Muscle layer of duodenum (tissue), 2 donors: ENCODE results near the gene KRT75.

Source experiments
- H3K27ac ChIP-seq: one replicate; pipeline ENCODE4 v1.7.0; 2013; ENCODE audit warnings: mild to moderate bottlenecking, low read length
- H3K27me3 ChIP-seq: one replicate; pipeline ENCODE4 v1.7.0; 2013; ENCODE audit warnings: low read depth, mild to moderate bottlenecking, control low read depth, low read length
- H3K36me3 ChIP-seq, 2 donors: one replicate each; pipeline ENCODE4 v1.7.0; 2013; ENCODE audit warnings: low read length in 2 of 2, control low read depth in 1 of 2, mild to moderate bottlenecking in 1 of 2; ENCODE audit not compliant: insufficient read depth in 2 of 2, control insufficient read depth in 1 of 2
- H3K4me1 ChIP-seq, 2 donors: one replicate each; pipeline ENCODE4 v1.7.0; 2013; ENCODE audit warnings: low read length in 2 of 2, mild to moderate bottlenecking in 2 of 2, control low read depth in 1 of 2, moderate library complexity in 1 of 2; ENCODE audit not compliant: insufficient read depth in 2 of 2, control insufficient read depth in 1 of 2
- H3K4me3 ChIP-seq, 2 donors: one replicate each; pipeline ENCODE4 v1.7.0; 2013; ENCODE audit warnings: low read length in 2 of 2, low read depth in 1 of 2, mild to moderate bottlenecking in 1 of 2
- H3K9me3 ChIP-seq, 2 donors: one replicate each; pipeline ENCODE4 v1.7.0; 2013; ENCODE audit warnings: low read length in 2 of 2, control low read depth in 1 of 2, mild to moderate bottlenecking in 1 of 2; ENCODE audit not compliant: control insufficient read depth in 1 of 2
- donor health status: healthy.

KRT75 gene

DNA sequence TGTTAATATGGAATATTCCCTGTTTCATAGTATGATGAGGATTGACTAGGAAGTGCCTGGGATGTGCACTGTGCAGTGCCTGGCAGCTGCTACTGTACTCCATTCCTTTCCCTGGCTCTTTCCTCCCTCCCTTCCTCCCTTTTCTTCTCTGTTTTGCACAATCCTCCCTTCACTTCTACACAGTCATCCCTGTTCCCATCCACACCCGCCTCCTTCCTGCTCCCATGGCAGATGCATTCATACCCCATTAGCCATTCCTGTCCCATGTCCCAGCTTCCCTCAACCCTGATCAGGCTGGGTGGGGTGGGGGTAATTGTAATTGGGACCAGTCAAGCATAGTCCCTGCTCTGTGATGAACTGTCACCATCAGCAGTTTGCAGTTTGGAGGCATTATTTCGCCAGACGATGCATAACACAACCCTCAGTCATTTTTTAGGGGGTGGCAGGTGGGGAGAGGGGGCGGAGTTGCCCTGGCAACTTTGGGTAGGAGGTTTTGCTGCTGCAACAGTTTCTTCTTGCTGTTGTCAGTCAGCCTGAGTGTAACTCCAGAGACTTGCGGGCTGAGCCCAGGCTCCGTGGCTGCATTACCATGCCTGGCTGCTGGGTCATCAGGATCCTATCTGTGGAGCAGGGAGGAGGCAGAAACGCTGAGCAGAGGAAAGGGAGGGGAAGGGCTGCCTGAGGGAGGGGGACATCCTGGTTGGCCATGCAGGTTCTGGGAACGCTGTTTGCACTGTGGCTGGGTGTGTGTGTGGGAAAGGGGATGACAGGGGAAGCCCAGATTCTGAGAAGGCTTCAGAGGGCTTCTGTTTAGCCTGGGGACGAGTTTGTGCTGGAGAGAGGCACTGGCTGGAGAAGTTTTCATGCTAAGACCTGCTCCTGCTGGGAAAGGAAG lies 44.6 kb downstream of the KRT75 start:
- Histone ChIP-seq H3K4me3 (no peak overlapping the region), H3K36me3 (no peaks in the 10 kb centered on the region), H3K9me3 (no peaks in the 10 kb centered on the region), H3K27ac (no peak overlapping the region), H3K27me3 (no peaks in the 10 kb centered on the region), H3K4me1 (no peaks in the 10 kb centered on the region)

DNA sequence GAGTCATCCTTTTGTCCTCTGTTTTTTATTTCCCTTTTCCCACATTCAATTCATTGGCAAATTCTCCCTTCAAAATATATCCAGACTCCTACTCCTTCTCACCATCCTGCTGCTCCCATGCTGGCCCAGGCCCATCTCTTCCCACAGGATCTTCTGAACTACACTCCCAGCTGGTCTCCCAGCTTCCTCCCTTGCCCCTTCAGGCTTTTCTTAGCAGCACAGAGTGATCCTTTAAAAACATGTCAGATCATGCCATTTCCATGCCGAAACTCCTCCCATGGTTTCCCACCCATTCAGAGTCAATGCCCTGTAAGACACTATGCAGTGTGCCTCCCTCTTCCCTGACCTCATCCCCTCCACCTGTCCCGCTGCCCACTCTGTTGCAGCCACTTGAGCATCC lies 46.3 kb downstream of the KRT75 start:
- Histone ChIP-seq H3K4me1 (no peaks in the 10 kb centered on the region), H3K4me3 (no peak overlapping the region), H3K9me3 (no peaks in the 10 kb centered on the region), H3K27me3 (no peaks in the 10 kb centered on the region), H3K27ac (no peak overlapping the region), H3K36me3 (no peaks in the 10 kb centered on the region)

DNA sequence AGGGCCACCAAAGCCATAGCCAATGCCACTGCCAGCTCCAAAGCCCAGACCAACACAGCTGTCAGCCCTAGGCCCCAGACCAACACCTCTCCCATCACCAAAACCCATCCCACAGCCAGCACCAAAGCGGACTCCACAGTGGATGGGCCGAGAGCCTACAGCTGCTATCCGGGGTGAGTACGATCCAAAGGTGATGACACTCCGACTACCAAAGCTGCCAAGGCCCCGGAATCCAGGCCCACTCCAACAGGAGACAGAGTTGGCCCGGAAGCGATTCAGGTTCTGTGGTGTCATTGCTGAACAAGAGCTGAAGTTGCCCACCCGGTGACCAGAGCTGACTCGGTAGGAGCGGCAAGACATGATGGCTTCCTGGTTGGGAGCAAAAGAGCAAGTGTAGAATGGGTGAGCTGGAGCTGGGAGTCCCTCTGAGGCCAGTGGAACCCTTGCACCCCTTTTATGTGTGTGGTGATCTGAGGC lies 48.9 kb downstream of the KRT75 start, which contains the start of gene KRT84:
Gene KRT84 (minus strand): TSS at position 427 of the 477 bp plus-strand sequence. CDS start 67 bp downstream, at position 360.
- Histone ChIP-seq H3K4me1 (no peaks in the 10 kb centered on the region), H3K4me3 (no peak within 1 kb of the TSS), H3K9me3 (no peaks in the 10 kb centered on the region), H3K27me3 (no peaks in the 10 kb centered on the region), H3K36me3 (no peaks in the 10 kb centered on the region), H3K27ac (no peak within 1 kb of the TSS)

- Histone ChIP-seq H3K9me3 (no peaks in the 10 kb centered on the region), H3K27ac (no peak overlapping the region)
Observed at GRCh38 chr12:52383331-52383730, 50.8 kb downstream of the KRT75 start.

GRCh38 chr12:52382854-52383253 lies 51.3 kb downstream of the KRT75 start:
- no peak overlapping the region for H3K27ac ChIP-seq
- H3K4me3 ChIP-seq: no peak overlapping the region
- H3K9me3 ChIP-seq: no peaks in the 10 kb centered on the region
- H3K36me3 ChIP-seq: no peaks in the 10 kb centered on the region
- no peaks in the 10 kb centered on the region for H3K27me3 ChIP-seq
- H3K4me1 ChIP-seq: no peaks in the 10 kb centered on the region

More at GRCh38 chr12:52383331-52383730, 50.8 kb downstream of the KRT75 start:
- no peaks in the 10 kb centered on the region for H3K36me3 ChIP-seq
- H3K4me3 ChIP-seq: no peak overlapping the region
- no peaks in the 10 kb centered on the region for H3K27me3 ChIP-seq
- H3K4me1 ChIP-seq: no peaks in the 10 kb centered on the region

DNA sequence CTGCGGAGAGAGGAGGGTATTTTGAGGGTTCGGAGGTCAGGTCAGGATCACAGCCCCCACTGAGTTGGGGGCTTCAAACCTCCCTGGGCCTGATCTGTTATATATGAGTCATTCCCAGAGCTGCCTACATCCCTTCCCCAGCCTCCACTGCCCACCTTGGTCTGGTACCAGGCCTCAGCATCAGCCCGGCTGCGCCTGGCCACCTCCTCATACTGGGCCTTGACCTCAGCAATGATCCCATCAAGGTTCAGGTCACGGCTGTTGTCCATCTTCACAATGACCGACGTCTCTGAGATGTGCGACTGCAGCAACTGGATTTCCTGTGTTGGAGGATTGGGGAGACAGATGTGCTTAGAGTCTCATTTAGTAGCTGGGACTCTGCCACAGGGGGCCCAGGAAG lies 53.0 kb downstream of the KRT75 start:
- H3K27ac ChIP-seq: no peak overlapping the region
- H3K4me3 ChIP-seq: no peak overlapping the region
- H3K36me3 ChIP-seq: no peaks in the 10 kb centered on the region
- no peaks in the 10 kb centered on the region for H3K9me3 ChIP-seq
- no peaks in the 10 kb centered on the region for H3K27me3 ChIP-seq
- no peaks in the 10 kb centered on the region for H3K4me1 ChIP-seq

DNA sequence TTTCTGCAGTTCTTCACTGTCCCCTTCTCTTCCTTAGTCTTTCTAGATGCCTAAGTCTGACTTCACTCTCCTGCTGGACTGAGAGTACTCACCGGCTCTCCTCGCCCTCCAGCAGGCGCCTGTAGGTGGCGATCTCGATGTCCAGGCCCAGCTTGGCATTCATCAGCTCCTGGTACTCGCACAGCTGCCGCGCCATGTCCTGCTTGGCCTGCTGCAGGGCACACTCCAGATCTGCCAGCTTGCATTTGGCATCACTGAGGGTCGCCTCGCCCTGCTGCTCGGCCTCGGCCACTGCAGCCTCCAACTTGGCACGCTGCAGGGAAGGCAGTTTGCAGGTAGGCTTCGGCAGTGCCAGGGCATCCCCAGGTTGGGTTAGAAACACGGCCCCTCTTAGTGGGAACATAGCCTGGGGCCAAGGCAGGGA lies 53.9 kb downstream of the KRT75 start:
- H3K4me1 ChIP-seq: no peaks in the 10 kb centered on the region
- no peak overlapping the region for H3K27ac ChIP-seq
- H3K4me3 ChIP-seq: no peak overlapping the region
- no peaks in the 10 kb centered on the region for H3K36me3 ChIP-seq
- no peaks in the 10 kb centered on the region for H3K9me3 ChIP-seq
- no peaks in the 10 kb centered on the region for H3K27me3 ChIP-seq

GRCh38 chr12:52379536-52379935 lies 54.6 kb downstream of the KRT75 start:
- no peak overlapping the region for H3K27ac ChIP-seq
- H3K36me3 ChIP-seq: no peaks in the 10 kb centered on the region
- H3K4me1 ChIP-seq: no peaks in the 10 kb centered on the region
- no peaks in the 10 kb centered on the region for H3K9me3 ChIP-seq
- no peaks in the 10 kb centered on the region for H3K27me3 ChIP-seq
- no peak overlapping the region for H3K4me3 ChIP-seq

- Histone ChIP-seq H3K27ac (no peak overlapping the region), H3K4me1 (no peaks in the 10 kb centered on the region), H3K9me3 (peaks cover 0 to 2% of the 10 kb centered on the region in 2 donors), H3K27me3 (no peaks in the 10 kb centered on the region), H3K36me3 (no peaks in the 10 kb centered on the region), H3K4me3 (no peak overlapping the region)
Observed at GRCh38 chr12:52378091-52378490, 56.1 kb downstream of the KRT75 start.

GRCh38 chr12:52377266-52377665 lies 56.9 kb downstream of the KRT75 start:
- H3K9me3 ChIP-seq: peaks cover 0 to 2% of the 10 kb centered on the region in 2 donors
- no peak overlapping the region for H3K27ac ChIP-seq
- no peaks in the 10 kb centered on the region for H3K4me1 ChIP-seq
- H3K27me3 ChIP-seq: no peaks in the 10 kb centered on the region
- no peaks in the 10 kb centered on the region for H3K36me3 ChIP-seq
- H3K4me3 ChIP-seq: no peak overlapping the region
